Upper lobe of left lung (tissue), 4 donors: ENCODE data around the gene CARTPT.

Experiments used
- CTCF ChIP-seq, 6 experiments: fragments of 450-650 bp in 4 of 6; fragments of 200-600 bp in 2 of 6; sonication (generic) in 2 of 6; IDR thresholded peaks; one replicate each; pipeline ENCODE4 v1.5.1; 2016 to 2019; ENCODE audit warnings: antibody characterized with exemption in 6 of 6
- EP300 ChIP-seq, 4 donors: sonication (generic); formaldehyde crosslinking; IDR thresholded peaks; one replicate each; pipeline ENCODE4 v1.5.1; 2017; ENCODE audit warnings: antibody characterized with exemption in 4 of 4, control low read depth in 2 of 4
- POLR2AphosphoS5 ChIP-seq, 2 donors: sonication (generic); formaldehyde crosslinking; IDR thresholded peaks; one replicate each; pipeline ENCODE4 v1.5.1; 2017; ENCODE audit warnings: antibody characterized with exemption in 2 of 2

- no peak for TF ChIP-seq CTCF (IDR thresholded peaks at IDR 0.05)
- no peak for TF ChIP-seq POLR2AphosphoS5 (IDR thresholded peaks at IDR 0.05)
- no peak for TF ChIP-seq EP300 (IDR thresholded peaks at IDR 0.05)
Measured at GRCh38 chr5:71770381-71770780, 51.3 kb downstream of the CARTPT start.
